H7 (cell line): ENCODE data around the gene FNDC3A. TPM values are rescaled to one million over a fixed set of nuclear protein-coding genes. Genes with fewer than 3 reads are reported as not detected.

ENCODE experiments used
- DNase-seq: peaks from one replicate; pipeline ENCODE4 v3.0.0; 2012
- H3K27me3 ChIP-seq: 2 replicates; pipeline ENCODE4 v1.6.0; 2011; ENCODE audit warnings: mild to moderate bottlenecking, low read length; ENCODE audit not compliant: control insufficient read depth, insufficient read depth
- H3K36me3 ChIP-seq: replicated peaks from 2 replicates; pipeline ENCODE4 v1.5.1; 2011; ENCODE audit warnings: low read length; ENCODE audit not compliant: control insufficient read depth, insufficient read depth
- H3K4me3 ChIP-seq: 2 replicates; pipeline ENCODE4 v1.5.1; 2011; ENCODE audit warnings: low read depth, mild to moderate bottlenecking, control low read depth, low read length, moderate library complexity; ENCODE audit not compliant: insufficient read depth
- total RNA-seq: library from RNA; depleted of rRNA; stranded (reverse); fragments of >200 nt; shearing (Covaris generic); gene quantifications from 2 replicates; pipeline ENCODE4 v1.2.3, GENCODE V29; 2014

FNDC3A gene
- total RNA-seq, 1 experiment from 2014 or later: 22.8 TPM

- Histone ChIP-seq H3K27me3 (no peaks in the 10 kb centered on the region), H3K36me3 (no peaks in the 10 kb centered on the region), H3K4me3 (no peak overlapping the region)
- DNase-seq: no peak
These were observed 13.4 kb upstream of the FNDC3A start for GRCh38 chr13:48962281-48962680.

GRCh38 chr13:48965736-48966135 is 10.0 kb upstream of the FNDC3A start:
- H3K27me3 ChIP-seq: no peaks in the 10 kb centered on the region
- H3K36me3 ChIP-seq: no peaks in the 10 kb centered on the region
- DNase-seq: no peak
- H3K4me3 ChIP-seq: no peak overlapping the region

- no peak overlapping the region for H3K4me3 ChIP-seq
- no peaks in the 10 kb centered on the region for H3K36me3 ChIP-seq
- H3K27me3 ChIP-seq: no peaks in the 10 kb centered on the region
- no peak for DNase-seq
These were observed 6.0 kb upstream of the FNDC3A start for GRCh38 chr13:48969685-48970084.

- Histone ChIP-seq H3K27me3 (no peaks in the 10 kb centered on the region), H3K36me3 (no peaks in the 10 kb centered on the region), H3K4me3 (no peak overlapping the region)
- DNase-seq: no peak
These were observed 1.8 kb upstream of the FNDC3A start for GRCh38 chr13:48973845-48974431.

GRCh38 chr13:48975101-48975855 is 434 bp upstream of the FNDC3A start:
- peak overlapping the region; percentile 81 for H3K4me3 ChIP-seq
- H3K36me3 ChIP-seq: no peaks in the 10 kb centered on the region
- peak; percentile 42 for DNase-seq
- no peaks in the 10 kb centered on the region for H3K27me3 ChIP-seq

- Histone ChIP-seq H3K36me3 (no peaks in the 10 kb centered on the region), H3K27me3 (no peaks in the 10 kb centered on the region), H3K4me3 (peak overlapping the region; percentile 81)
- no peak for DNase-seq
These were observed 1.0 kb downstream of the FNDC3A start for GRCh38 chr13:48976576-48977285.

GRCh38 chr13:48977286-48977625 is 1.5 kb downstream of the FNDC3A start:
- peak overlapping the region; percentile 81 for H3K4me3 ChIP-seq
- H3K36me3 ChIP-seq: no peaks in the 10 kb centered on the region
- no peaks in the 10 kb centered on the region for H3K27me3 ChIP-seq
- no peak for DNase-seq

- H3K36me3 ChIP-seq: no peaks in the 10 kb centered on the region
- H3K4me3 ChIP-seq: no peak overlapping the region; the same call in 1 of the 2 replicates
- no peak for DNase-seq
- H3K27me3 ChIP-seq: no peaks in the 10 kb centered on the region
These were observed 2.3 kb downstream of the FNDC3A start for GRCh38 chr13:48977973-48978372.

- Histone ChIP-seq H3K36me3 (no peaks in the 10 kb centered on the region), H3K27me3 (no peaks in the 10 kb centered on the region), H3K4me3 (no peak overlapping the region)
- DNase-seq: peak; percentile 12
These were observed 3.4 kb downstream of the FNDC3A start for GRCh38 chr13:48978942-48979601.

- no peak overlapping the region for H3K4me3 ChIP-seq
- no peak for DNase-seq
- H3K36me3 ChIP-seq: no peaks in the 10 kb centered on the region
- no peaks in the 10 kb centered on the region for H3K27me3 ChIP-seq
These were observed 4.2 kb downstream of the FNDC3A start for GRCh38 chr13:48979892-48980291.

GRCh38 chr13:48983331-48983730 is 7.6 kb downstream of the FNDC3A start:
- no peak for DNase-seq
- Histone ChIP-seq H3K27me3 (no peaks in the 10 kb centered on the region), H3K4me3 (no peak overlapping the region), H3K36me3 (no peaks in the 10 kb centered on the region)

- no peaks in the 10 kb centered on the region for H3K36me3 ChIP-seq
- H3K27me3 ChIP-seq: no peaks in the 10 kb centered on the region
- no peak for DNase-seq
- H3K4me3 ChIP-seq: no peak overlapping the region
These were observed 10.0 kb downstream of the FNDC3A start for GRCh38 chr13:48985756-48986155.

- no peak for DNase-seq
- H3K27me3 ChIP-seq: no peaks in the 10 kb centered on the region
- no peak overlapping the region for H3K4me3 ChIP-seq
- no peaks in the 10 kb centered on the region for H3K36me3 ChIP-seq
These were observed 15.2 kb downstream of the FNDC3A start for GRCh38 chr13:48990900-48991299.

- no peaks in the 10 kb centered on the region for H3K36me3 ChIP-seq
- no peak for DNase-seq
- no peak overlapping the region for H3K4me3 ChIP-seq
- H3K27me3 ChIP-seq: no peaks in the 10 kb centered on the region
These were observed 17.4 kb downstream of the FNDC3A start for GRCh38 chr13:48993150-48993549.

GRCh38 chr13:48994706-48995105 is 19.0 kb downstream of the FNDC3A start:
- DNase-seq: no peak
- no peaks in the 10 kb centered on the region for H3K27me3 ChIP-seq
- H3K4me3 ChIP-seq: no peak overlapping the region
- H3K36me3 ChIP-seq: no peaks in the 10 kb centered on the region
